Upper lobe of left lung (tissue), 6 donors: ENCODE data around the gene PLEKHF1. TPM values are rescaled to one million over a fixed set of nuclear protein-coding genes. Genes with fewer than 3 reads are reported as not detected.

ENCODE experiments used
- ATAC-seq, 2 donors: fragments of 200-7000 bp; cut with Tn5 transposase; one replicate each; pipeline ENCODE4 v1.9.1; 2022; ENCODE audit warnings: mild to moderate bottlenecking in 2 of 2, moderate library complexity in 2 of 2; ENCODE audit not compliant: low FRiP score in 2 of 2
- DNase-seq, 2 donors: peaks; one replicate each; pipeline ENCODE4 v3.0.0-alpha.2; 2019 to 2020
- H3K27ac ChIP-seq, 4 donors: fragments of 200-600 bp; sonication (generic); one replicate each; pipeline ENCODE4 v1.5.1; 2016 to 2019
- H3K27me3 ChIP-seq, 4 donors: fragments of 200-600 bp; sonication (generic); one replicate each; pipeline ENCODE4 v1.5.1; 2017 to 2019
- H3K36me3 ChIP-seq, 4 donors: fragments of 200-600 bp; sonication (generic); one replicate each; pipeline ENCODE4 v1.5.1; 2016 to 2019
- H3K4me1 ChIP-seq, 4 donors: fragments of 200-600 bp; sonication (generic); one replicate each; pipeline ENCODE4 v1.5.1; 2018 to 2019
- H3K4me3 ChIP-seq, 4 donors: fragments of 200-600 bp; sonication (generic); one replicate each; pipeline ENCODE4 v1.5.1; 2017 to 2019; ENCODE audit warnings: mild to moderate bottlenecking in 2 of 4, moderate library complexity in 1 of 4
- H3K9me3 ChIP-seq, 4 donors: fragments of 200-600 bp; sonication (generic); one replicate each; pipeline ENCODE4 v1.5.1; 2018 to 2019
- EP300 ChIP-seq, 4 donors: sonication (generic); formaldehyde crosslinking; IDR thresholded peaks; one replicate each; pipeline ENCODE4 v1.5.1; 2017; ENCODE audit warnings: antibody characterized with exemption in 4 of 4, control low read depth in 2 of 4
- POLR2A ChIP-seq, 4 donors: fragments of 450-650 bp; IDR thresholded peaks; one replicate each; pipeline ENCODE4 v1.5.1; 2016 to 2017; ENCODE audit warnings: antibody characterized with exemption in 4 of 4, mild to moderate bottlenecking in 2 of 4
- POLR2AphosphoS5 ChIP-seq, 2 donors: sonication (generic); formaldehyde crosslinking; IDR thresholded peaks; one replicate each; pipeline ENCODE4 v1.5.1; 2017; ENCODE audit warnings: antibody characterized with exemption in 2 of 2
- WGBS, 2 donors: methylation state at CpG; one replicate each; pipeline ENCODE4 v1.1.5; 2017 to 2018; 5-methylcytosine and 5-hydroxymethylcytosine counted together
- total RNA-seq, 6 donors: library from RNA; depleted of rRNA in 4 of 6; stranded (reverse); fragments of >200 nt in 4 of 6; gene quantifications; one replicate each; pipeline versions ENCODE4 v1.1.0 to v1.2.1, GENCODE V29; 2016 to 2021
- TF ChIP-seq, protein P1 (sequence below), 6 experiments: fragments of 450-650 bp in 4 of 6; fragments of 200-600 bp in 2 of 6; sonication (generic) in 2 of 6; IDR thresholded peaks; one replicate each; pipeline ENCODE4 v1.5.1; 2016 to 2019; ENCODE audit warnings: antibody characterized with exemption in 6 of 6
- donor health status: DM: no; HTN: no; CAD: no; lungs with moderate emphysema.
- donor health status: DM: no; HTN: yes; CAD: no; lungs with severe emphysema.

The PLEKHF1 gene
- total RNA-seq, 6 donors from 2014 or later, result 10.6 to 21.0 (median 14.2) TPM

DNA sequence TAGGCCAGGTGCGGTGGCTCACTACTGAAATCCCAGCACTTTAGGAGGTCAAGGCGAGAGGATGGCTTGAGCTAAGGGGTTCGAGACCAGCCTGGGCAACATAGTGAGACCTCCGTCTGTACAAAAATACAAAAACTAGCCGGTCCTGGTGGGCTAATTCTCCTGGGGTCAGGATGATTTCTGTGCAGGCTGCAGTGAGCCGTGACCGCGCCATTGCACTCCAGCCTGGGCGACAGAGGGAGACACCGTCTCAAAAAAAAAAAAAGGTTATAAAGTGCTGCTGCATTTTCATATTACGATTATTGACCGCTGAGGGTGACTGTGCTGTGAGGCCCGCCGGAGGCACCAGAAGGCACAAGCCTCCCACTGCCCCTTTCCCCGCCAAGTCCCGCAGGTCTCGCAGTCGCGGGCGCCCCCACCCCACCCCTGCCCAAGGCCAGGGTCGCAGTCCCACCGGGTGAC is 477 bp upstream of the PLEKHF1 start:
- TF ChIP-seq POLR2AphosphoS5 (IDR thresholded peaks at IDR 0.05) (no peak), EP300 (IDR thresholded peaks at IDR 0.05) (no peak), POLR2A (IDR thresholded peaks at IDR 0.05) (no peak)
- TF ChIP-seq, protein P1, sequence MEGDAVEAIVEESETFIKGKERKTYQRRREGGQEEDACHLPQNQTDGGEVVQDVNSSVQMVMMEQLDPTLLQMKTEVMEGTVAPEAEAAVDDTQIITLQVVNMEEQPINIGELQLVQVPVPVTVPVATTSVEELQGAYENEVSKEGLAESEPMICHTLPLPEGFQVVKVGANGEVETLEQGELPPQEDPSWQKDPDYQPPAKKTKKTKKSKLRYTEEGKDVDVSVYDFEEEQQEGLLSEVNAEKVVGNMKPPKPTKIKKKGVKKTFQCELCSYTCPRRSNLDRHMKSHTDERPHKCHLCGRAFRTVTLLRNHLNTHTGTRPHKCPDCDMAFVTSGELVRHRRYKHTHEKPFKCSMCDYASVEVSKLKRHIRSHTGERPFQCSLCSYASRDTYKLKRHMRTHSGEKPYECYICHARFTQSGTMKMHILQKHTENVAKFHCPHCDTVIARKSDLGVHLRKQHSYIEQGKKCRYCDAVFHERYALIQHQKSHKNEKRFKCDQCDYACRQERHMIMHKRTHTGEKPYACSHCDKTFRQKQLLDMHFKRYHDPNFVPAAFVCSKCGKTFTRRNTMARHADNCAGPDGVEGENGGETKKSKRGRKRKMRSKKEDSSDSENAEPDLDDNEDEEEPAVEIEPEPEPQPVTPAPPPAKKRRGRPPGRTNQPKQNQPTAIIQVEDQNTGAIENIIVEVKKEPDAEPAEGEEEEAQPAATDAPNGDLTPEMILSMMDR (IDR thresholded peaks at IDR 0.05), result peak in 1 of 6 experiments; percentile 39
- H3K4me1 ChIP-seq, result peaks cover 35 to 56% (median 48%) of the 10 kb centered on the region in 4 donors
- no peaks in the 10 kb centered on the region for H3K36me3 ChIP-seq
- peak overlapping the region; percentile 74 to 91 (median 84) for H3K27ac ChIP-seq
- WGBS, 2 donors, result 23 to 32% methylated on average over 19 to 22 of the region's 22 CpGs
- DNase-seq (no peak), ATAC-seq (no peak)
- H3K4me3 ChIP-seq, result peak overlapping the region in 3 of 4 donors; percentile 73 to 91 (median 81)
- H3K27me3 ChIP-seq, result no peaks in the 10 kb centered on the region
- no peaks in the 10 kb centered on the region for H3K9me3 ChIP-seq

DNA sequence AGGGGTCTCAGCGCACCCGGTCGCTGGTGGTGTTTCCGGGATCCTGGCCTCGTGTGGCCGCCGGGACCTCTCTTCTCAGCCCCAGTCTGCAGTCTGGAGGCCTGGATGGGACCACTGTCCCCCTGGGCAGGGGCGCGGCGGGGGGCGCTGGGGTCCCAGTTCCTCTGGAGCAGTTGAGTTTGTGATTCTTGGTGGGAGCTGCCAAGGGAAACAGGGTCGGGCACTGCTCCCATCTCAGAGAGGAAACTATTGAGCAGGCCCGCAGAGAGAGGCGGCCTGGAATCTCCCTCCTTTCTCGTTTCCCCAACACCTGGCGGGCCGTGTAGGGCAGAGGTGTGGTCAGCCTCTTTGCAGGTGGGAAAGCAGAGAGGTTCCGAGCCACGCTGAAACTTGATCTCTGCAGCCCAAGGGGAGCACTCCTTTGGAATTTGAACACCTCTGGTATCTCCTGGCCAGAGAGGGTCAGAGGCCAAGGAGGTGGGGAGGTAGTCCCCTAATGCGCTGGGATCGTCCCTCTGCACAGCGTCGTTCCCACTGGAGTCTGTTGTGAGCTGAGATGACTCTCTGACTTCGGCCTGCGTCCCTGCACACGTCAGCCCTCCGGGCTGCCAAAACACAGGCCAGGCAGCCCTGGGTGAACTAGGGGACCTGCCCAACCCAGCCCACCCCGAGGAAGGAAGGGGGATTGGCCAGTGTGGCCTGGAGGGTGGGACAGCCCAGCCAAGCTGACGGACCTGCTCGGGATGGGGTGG is 741 bp downstream of the PLEKHF1 start:
- Histone ChIP-seq H3K4me1 (peaks cover 39 to 61% (median 55%) of the 10 kb centered on the region in 4 donors), H3K27ac (peak overlapping the region; percentile 74 to 91 (median 84)), H3K27me3 (no peaks in the 10 kb centered on the region), H3K36me3 (peaks cover 0 to 3% (median 0%) of the 10 kb centered on the region in 4 donors), H3K9me3 (no peaks in the 10 kb centered on the region), H3K4me3 (peak overlapping the region; percentile 73 to 91 (median 84))
- DNase-seq (peak in 1 of 2 donors; percentile 85), ATAC-seq (peak; percentile 20 to 60)
- 0 to 10% methylated on average over 13 to 15 of the region's 30 CpGs for WGBS, 2 donors
- TF ChIP-seq POLR2AphosphoS5 (IDR thresholded peaks at IDR 0.05) (peak in 1 of 2 donors; percentile 65), EP300 (IDR thresholded peaks at IDR 0.05) (no peak), POLR2A (IDR thresholded peaks at IDR 0.05) (peak in 1 of 4 donors; percentile 35)
- TF ChIP-seq, protein P1 (IDR thresholded peaks at IDR 0.05), result no peak

DNA sequence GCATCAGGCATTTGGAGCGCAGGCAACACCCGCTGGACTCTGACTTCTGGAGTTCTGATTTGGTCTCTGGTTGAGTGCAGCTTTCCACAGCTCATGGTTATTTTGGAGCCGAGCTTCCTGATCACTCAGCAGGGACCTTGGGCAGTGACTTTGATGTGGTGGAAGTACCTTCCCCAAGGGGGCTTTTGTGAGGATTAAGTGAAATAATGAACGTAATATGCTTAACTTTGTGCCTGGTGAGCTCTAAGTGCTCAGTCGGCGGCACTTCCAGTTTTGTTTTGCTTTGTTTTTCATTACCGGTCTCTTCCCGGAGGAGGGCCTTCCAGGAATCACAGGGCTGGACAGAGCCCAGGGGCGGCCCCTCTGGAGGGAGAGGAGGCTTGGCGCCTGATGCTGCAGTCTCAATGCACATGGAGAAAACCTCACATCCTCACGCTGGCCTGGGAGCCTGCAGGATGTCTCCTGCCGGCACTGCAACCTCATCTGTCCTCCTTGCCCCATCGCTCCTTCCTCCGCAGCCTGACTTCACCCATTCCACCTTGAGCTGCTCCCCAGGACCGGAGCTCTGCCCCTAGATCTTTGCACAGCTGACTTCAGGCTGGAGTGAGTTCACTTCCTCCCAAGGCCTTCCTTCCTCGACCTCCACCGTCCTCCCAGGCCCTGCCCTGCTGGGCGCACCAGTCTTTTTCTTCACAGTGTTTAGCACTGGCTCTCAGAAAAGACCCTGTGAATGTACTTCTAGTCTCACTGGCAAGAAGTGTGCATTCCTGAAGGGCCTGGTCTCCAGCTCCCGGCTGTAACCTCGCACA is 1.5 kb downstream of the PLEKHF1 start:
- DNase-seq, result no peak
- Histone ChIP-seq H3K4me1 (peaks cover 46 to 68% (median 62%) of the 10 kb centered on the region in 4 donors), H3K9me3 (no peaks in the 10 kb centered on the region), H3K27ac (peak overlapping the region; percentile 74 to 91 (median 84)), H3K27me3 (no peaks in the 10 kb centered on the region), H3K4me3 (peak overlapping the region; percentile 73 to 91 (median 84)), H3K36me3 (peaks cover 0 to 3% (median 0%) of the 10 kb centered on the region in 4 donors)
- peak in 1 of 2 donors; percentile 48 for ATAC-seq
- no peak for TF ChIP-seq POLR2A (IDR thresholded peaks at IDR 0.05)
- peak; percentile 10 to 15 for TF ChIP-seq POLR2AphosphoS5 (IDR thresholded peaks at IDR 0.05)
- 30 to 37% methylated on average over 18 to 20 of the region's 20 CpGs for WGBS, 2 donors

DNA sequence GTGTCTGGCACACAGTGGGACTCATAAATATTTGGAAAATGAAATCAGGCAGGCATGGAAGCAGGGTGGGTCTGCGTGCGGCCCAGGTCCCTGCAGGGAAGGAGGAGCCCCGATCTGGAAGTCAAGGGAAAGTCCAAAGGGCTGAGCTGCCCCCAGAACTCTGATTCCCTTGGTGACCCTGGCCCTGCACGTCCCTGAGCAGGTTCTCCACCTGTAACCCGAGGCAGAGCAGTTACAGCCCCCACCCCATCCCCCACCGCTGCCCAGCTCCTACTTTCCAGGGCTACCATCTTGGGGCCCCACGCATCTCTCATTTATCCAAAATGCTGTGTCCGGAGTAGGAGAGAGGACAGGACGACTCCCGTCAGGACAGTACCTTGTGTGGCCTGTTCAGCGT is 2.1 kb downstream of the PLEKHF1 start:
- H3K36me3 ChIP-seq, result peaks cover 0 to 3% (median 0%) of the 10 kb centered on the region in 4 donors
- peak overlapping the region in 3 of 4 donors; percentile 73 to 91 (median 81) for H3K4me3 ChIP-seq
- DNase-seq (no peak), ATAC-seq (no peak)
- H3K4me1 ChIP-seq, result peaks cover 51 to 75% (median 67%) of the 10 kb centered on the region in 4 donors
- H3K27ac ChIP-seq, result peak overlapping the region; percentile 74 to 91 (median 84)
- 73 to 85% methylated on average over 6 to 11 of the region's 11 CpGs for WGBS, 2 donors
- no peaks in the 10 kb centered on the region for H3K9me3 ChIP-seq
- H3K27me3 ChIP-seq, result no peaks in the 10 kb centered on the region
- TF ChIP-seq, protein P1 (IDR thresholded peaks at IDR 0.05), result no peak
- TF ChIP-seq EP300 (IDR thresholded peaks at IDR 0.05), result no peak
- TF ChIP-seq POLR2AphosphoS5 (IDR thresholded peaks at IDR 0.05), result no peak
- TF ChIP-seq POLR2A (IDR thresholded peaks at IDR 0.05), result no peak
